Upper lobe of left lung (tissue), 4 donors: ENCODE results near the gene CDH18.

Experiments
- CTCF ChIP-seq, 6 experiments: fragments of 450-650 bp in 4 of 6; fragments of 200-600 bp in 2 of 6; sonication (generic) in 2 of 6; IDR thresholded peaks; one replicate each; pipeline ENCODE4 v1.5.1; 2016 to 2019; ENCODE audit warnings: antibody characterized with exemption in 6 of 6
- EP300 ChIP-seq, 4 donors: sonication (generic); formaldehyde crosslinking; IDR thresholded peaks; one replicate each; pipeline ENCODE4 v1.5.1; 2017; ENCODE audit warnings: antibody characterized with exemption in 4 of 4, control low read depth in 2 of 4
- POLR2A ChIP-seq, 4 donors: fragments of 450-650 bp; IDR thresholded peaks; one replicate each; pipeline ENCODE4 v1.5.1; 2016 to 2017; ENCODE audit warnings: antibody characterized with exemption in 4 of 4, mild to moderate bottlenecking in 2 of 4
- POLR2AphosphoS5 ChIP-seq, 2 donors: sonication (generic); formaldehyde crosslinking; IDR thresholded peaks; one replicate each; pipeline ENCODE4 v1.5.1; 2017; ENCODE audit warnings: antibody characterized with exemption in 2 of 2

DNA sequence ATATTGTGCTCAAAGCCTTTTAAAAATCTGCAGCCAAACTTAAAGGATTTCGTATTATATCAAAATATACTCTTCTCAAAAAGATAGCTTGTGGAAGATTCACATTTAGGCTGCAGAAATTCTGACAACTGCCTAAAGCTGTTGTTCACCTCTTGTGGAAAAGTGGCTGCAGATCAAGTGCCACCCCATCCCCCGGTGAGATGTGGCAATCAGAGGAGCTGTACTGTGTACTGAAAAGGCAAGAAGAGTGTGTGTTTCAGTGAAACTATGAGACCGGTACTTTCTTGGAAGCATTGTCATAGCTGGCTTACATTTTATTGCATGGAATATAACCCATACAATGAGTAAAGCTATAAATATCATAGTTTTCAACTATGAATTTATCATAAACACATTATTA lies 64.3 kb downstream of the CDH18 start:
- TF ChIP-seq CTCF (IDR thresholded peaks at IDR 0.05) (no peak), POLR2A (IDR thresholded peaks at IDR 0.05) (no peak), EP300 (IDR thresholded peaks at IDR 0.05) (no peak), POLR2AphosphoS5 (IDR thresholded peaks at IDR 0.05) (no peak)
